ENCODE data around the gene NEK4. TPM values are rescaled to one million over a fixed set of nuclear protein-coding genes. Genes with fewer than 3 reads are reported as not detected.

NEK4 gene
- total and polyA plus RNA-seq, 8 donors: 23.6 to 35.0 (median 28.5) TPM

- Histone ChIP-seq H3K4me1 (peaks cover 22 to 45% of the 10 kb centered on the region in 2 donors), H3K36me3 (peaks cover 12 to 62% of the 10 kb centered on the region in 2 donors), H3K4me3 (peak overlapping the region in 1 of 2 donors; percentile 82), H3K27ac (no peak overlapping the region), H3K9me3 (no peaks in the 10 kb centered on the region), H3K27me3 (no peaks in the 10 kb centered on the region)
- intact Hi-C loops (cut with DNase I): no loop called here
- DNase-seq: no peak
- ATAC-seq: no peak
- TF ChIP-seq CTCF (IDR thresholded peaks at IDR 0.05): no peak
Measured at GRCh38 chr3:52688266-52688665, 82.5 kb downstream of the NEK4 start.

- Histone ChIP-seq H3K27ac (peak within 1 kb of the TSS; percentile 96), H3K27me3 (no peaks in the 10 kb centered on the region), H3K4me1 (peaks cover 28 to 68% of the 10 kb centered on the region in 2 donors), H3K4me3 (peak within 1 kb of the TSS; percentile 68 to 82), H3K9me3 (no peaks in the 10 kb centered on the region), H3K36me3 (peaks cover 8 to 40% of the 10 kb centered on the region in 2 donors)
- TF ChIP-seq CTCF (IDR thresholded peaks at IDR 0.05): no peak
- intact Hi-C loops (cut with DNase I): no loop called here
- ATAC-seq: peak; percentile 92
- peak; percentile 91 to 98 (median 95) for DNase-seq
Measured at GRCh38 chr3:52685709-52686691, 84.7 kb downstream of the NEK4 start, which contains the start of the genes GNL3 and PBRM1. GNL3 (plus strand) TSS chr3:52686032; CDS start chr3:52686093, 61 bp downstream. PBRM1 (minus strand) TSS chr3:52685913.

- Histone ChIP-seq H3K36me3 (peaks cover 8 to 37% of the 10 kb centered on the region in 2 donors), H3K9me3 (no peaks in the 10 kb centered on the region), H3K4me1 (peaks cover 28 to 75% of the 10 kb centered on the region in 2 donors), H3K27me3 (no peaks in the 10 kb centered on the region), H3K27ac (peak overlapping the region; percentile 96), H3K4me3 (peak overlapping the region; percentile 68 to 82)
- TF ChIP-seq CTCF (IDR thresholded peaks at IDR 0.05): no peak
- intact Hi-C loops (cut with DNase I): no loop called here
- ATAC-seq (peak; percentile 87), DNase-seq (peak in 3 of 4 donors; percentile 74 to 94 (median 84))
Measured at GRCh38 chr3:52685285-52685708, 85.4 kb downstream of the NEK4 start.

GRCh38 chr3:52684184-52684583 lies 86.6 kb downstream of the NEK4 start:
- ATAC-seq: no peak
- H3K27me3 ChIP-seq: no peaks in the 10 kb centered on the region
- peaks cover 32 to 86% of the 10 kb centered on the region in 2 donors for H3K4me1 ChIP-seq
- peak overlapping the region; percentile 68 to 82 for H3K4me3 ChIP-seq
- no peak for DNase-seq
- TF ChIP-seq CTCF (IDR thresholded peaks at IDR 0.05): no peak
- H3K9me3 ChIP-seq: no peaks in the 10 kb centered on the region
- peaks cover 2 to 35% of the 10 kb centered on the region in 2 donors for H3K36me3 ChIP-seq
- intact Hi-C loops (cut with DNase I): no loop called here
- H3K27ac ChIP-seq: peak overlapping the region; percentile 96

- H3K4me1 ChIP-seq: peaks cover 36 to 89% of the 10 kb centered on the region in 2 donors
- TF ChIP-seq CTCF (IDR thresholded peaks at IDR 0.05): no peak
- intact Hi-C loops (cut with DNase I): no loop called here
- H3K27me3 ChIP-seq: no peaks in the 10 kb centered on the region
- H3K27ac ChIP-seq: peak overlapping the region in 1 of 2 donors; percentile 44
- peak in 1 of 4 donors; percentile 75 for DNase-seq
- peaks cover 0 to 35% of the 10 kb centered on the region in 2 donors for H3K36me3 ChIP-seq
- H3K4me3 ChIP-seq: no peak overlapping the region
- no peaks in the 10 kb centered on the region for H3K9me3 ChIP-seq
- ATAC-seq: peak; percentile 6
Measured at GRCh38 chr3:52683611-52684010, 87.1 kb downstream of the NEK4 start.
